NCI-H2227 treated with DMSO at 0.1 percent for 48 hours (cell line): ENCODE results near the gene SLC23A2.

ENCODE experiments used
- DNase-seq: peaks from one replicate; lab custom pipeline; 2025; lab: John Stamatoyannopoulos, UW

SLC23A2 gene

GRCh38 chr20:4813863-4814695, 187.2 kb downstream of the SLC23A2 start:
- DNase-seq = no peak

- DNase-seq = no peak
Measured at GRCh38 chr20:4813076-4813862, 188.0 kb downstream of the SLC23A2 start.

GRCh38 chr20:4812641-4813075, 188.7 kb downstream of the SLC23A2 start:
- DNase-seq = no peak

GRCh38 chr20:4812216-4812615, 189.1 kb downstream of the SLC23A2 start:
- no peak for DNase-seq

DNA sequence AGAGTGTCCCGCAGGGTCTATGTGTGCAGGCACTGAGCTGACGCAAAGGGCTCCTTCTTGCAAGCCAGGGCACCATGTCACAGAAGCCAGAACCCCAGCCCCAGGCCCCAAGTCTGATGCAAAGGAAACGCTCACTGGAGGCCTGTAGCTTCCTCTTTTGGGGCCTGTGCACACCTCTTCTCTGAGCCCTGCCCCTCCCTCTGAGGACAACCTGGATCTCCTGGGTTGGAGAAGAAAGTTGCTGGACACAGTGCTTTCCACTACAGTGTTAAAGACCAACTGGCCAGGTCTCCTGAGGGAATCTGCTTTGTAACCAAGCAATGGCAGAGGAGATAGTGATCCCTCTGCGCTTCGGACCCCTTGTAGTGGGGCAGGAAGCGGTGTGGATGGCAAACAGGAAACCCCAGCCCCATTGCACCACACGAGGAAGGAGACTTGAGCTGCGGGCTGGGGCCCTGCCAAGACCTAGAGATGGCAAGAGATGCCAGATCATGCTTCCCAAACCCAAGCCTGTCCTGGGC, 189.6 kb downstream of the SLC23A2 start:
- no peak for DNase-seq

DNA sequence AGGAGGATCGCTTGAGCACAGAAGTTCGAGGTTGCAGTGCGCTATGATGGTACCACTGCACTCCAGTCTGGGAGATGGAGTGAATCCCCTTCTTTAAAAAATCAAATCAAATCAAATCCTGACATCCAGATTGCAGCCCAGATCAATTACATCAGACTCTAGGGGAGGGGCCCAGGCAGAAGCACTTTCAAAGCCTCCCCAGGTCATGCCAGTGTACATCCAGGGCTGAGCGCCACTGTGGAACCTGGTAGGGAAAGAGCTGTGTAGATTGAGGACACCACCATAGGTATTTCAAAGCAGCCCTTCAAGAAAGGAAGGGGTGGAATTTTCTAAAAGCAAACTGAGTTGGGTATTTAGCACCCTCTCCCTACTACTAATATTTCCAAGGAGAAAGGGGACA, 190.1 kb downstream of the SLC23A2 start:
- no peak for DNase-seq

DNA sequence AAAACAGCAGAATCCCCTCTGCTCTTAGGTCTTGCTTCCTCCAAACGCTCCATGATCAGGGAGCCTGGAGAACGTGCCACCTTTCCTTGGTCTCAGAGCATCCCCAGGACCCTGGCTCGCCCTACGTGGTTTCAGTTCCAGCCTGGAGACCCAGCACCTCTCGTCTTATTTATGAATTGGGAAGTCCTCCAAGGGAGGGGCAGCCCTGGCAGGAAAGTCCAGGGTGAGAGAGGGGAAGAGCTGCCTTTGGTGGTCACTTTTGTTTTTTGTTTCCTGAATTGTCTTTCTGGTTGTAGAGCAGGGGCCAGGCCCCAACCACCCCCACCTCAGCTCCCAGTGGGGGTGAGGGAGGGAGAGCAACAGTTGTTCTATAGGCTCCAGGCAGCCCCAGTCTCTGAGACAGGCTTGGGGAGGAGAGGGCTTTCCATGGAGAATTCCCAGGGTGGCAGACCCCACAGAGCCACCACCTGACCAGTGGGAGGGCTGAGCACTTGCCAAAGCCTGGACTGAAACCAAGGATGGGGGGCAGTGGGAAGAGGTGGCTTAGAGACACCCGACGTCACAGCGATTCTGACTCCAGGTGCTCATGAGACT, 190.8 kb downstream of the SLC23A2 start:
- no peak for DNase-seq

- DNase-seq = no peak
Measured at GRCh38 chr20:4809707-4810106, 191.6 kb downstream of the SLC23A2 start.

GRCh38 chr20:4808872-4809271, 192.4 kb downstream of the SLC23A2 start:
- no peak for DNase-seq

DNA sequence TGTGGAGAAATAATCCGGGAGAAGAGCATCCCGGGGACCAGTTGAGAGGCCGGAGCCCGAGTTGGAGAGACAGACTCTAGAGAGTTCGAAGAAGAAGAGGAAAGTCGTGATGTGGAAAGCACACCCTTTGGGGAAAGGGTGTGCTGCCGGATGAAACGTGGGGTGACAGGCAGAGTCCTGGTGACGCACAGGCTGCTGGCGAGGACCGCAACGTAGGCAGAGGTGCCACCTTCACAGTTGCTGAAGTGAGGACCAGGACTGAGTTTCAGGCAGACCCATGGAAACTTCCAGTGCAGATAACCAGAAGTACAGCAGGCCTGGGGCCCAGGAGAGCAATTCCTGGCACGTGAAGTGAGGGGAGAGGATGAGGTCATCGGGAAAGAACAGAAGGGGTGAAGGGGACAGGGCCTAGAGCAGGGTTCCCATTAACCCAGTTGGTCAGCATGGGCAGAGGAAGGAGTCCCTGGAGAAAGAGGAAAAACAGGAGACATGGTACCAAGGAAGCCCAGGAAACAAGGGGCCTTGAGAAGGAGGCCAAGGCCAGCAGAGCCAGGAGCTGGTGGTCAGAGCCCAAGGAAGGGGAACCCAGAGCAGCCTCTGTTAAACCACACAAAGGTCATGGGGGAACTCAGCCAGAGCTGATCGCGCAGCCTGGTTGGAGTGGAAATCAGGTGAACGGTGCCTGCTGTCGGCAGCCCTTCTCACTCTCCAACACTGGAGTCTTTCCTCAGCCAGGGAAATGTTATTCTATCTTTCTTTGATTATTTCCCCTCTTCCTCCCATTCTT, 195.5 kb downstream of the SLC23A2 start:
- DNase-seq = no peak

GRCh38 chr20:4802527-4802926, 198.8 kb downstream of the SLC23A2 start:
- no peak for DNase-seq
